ENCODE data around the gene MYBBP1A. TPM values are rescaled to one million over a fixed set of nuclear protein-coding genes. Genes with fewer than 3 reads are reported as not detected.
A peak's percentile ranks its signal among the peaks of the same experiment; 100 is the strongest.

MYBBP1A gene
- total and polyA plus RNA-seq, 9 of the 15 experiments (the other 6 are each of a cell fraction or from before 2014, with no cell fraction given), result 2.0 to 114 (median 47.2) TPM

DNA sequence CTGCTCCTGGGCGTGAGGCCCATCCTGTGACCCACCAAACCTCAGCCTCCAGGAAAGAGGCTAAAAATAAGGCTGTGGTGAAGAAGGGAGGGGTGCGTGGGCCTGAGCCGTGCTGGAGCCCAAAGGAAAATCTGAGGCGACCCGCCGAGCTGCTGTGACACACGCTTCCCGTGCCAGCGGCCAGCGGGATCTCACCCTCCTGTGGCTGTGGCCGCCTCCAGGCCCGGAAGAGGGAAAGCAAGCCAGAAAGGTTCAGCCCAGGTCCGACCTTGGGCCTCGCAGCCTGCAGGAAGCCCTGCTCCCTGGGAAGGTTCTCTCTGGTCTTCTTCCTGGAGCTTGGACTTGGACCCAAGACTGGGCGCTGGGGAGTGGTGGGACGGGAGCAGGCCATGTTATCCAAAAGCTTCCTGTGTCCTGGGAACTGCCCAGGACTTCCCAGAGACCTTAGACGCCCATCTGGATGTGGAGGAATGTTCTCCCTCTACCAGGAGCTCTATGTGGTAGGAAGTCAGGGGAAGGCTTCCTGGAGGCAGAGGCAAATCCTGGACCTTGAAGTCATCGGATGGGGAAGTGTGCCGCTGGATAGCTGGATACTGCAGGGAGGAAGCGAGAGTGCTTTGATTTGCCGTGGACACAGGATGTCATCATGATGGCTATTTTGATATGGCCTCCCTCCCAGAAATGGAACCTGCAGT, 45.1 kb downstream of the MYBBP1A start:
- H3K9ac ChIP-seq (ENCODE audit: insufficient read depth in 1 of 2, low read depth in 2 of 2, low read length in 2 of 2), result no peak overlapping the region
- H3K27ac ChIP-seq (ENCODE audit: extremely low read depth, low read depth, low read length), result no peak overlapping the region
- TF ChIP-seq CREB3 (tag; conservative IDR thresholded peaks at IDR 0.05; ENCODE audit: low read depth) (no peak), ZNF263 (CRISPR knock-in tag; IDR thresholded peaks at IDR 0.05; ENCODE audit: borderline replicate concordance) (no peak), ZFP36 (IDR thresholded peaks at IDR 0.05; ENCODE audit: low read depth, low read length, partially characterized antibody) (peak; percentile 35), HINFP (tag; conservative IDR thresholded peaks at IDR 0.05; ENCODE audit: low read depth) (no peak)
- ChIA-PET CTCF (ENCODE audit: low intra/inter-chr PET ratio) (no interaction called here), POLR2A (interaction anchor here (0.6 to 1.1 kb wide), 3 partner anchors 9 to 72 kb away, joined by 3 to 5 read pairs (median 4); no protein-coding TSS in a partner anchor)
- FAIRE-seq (no peak), DNase-seq (ENCODE audit: extremely low read depth in 1 of 4, low spot score in 3 of 4) (no peak), ATAC-seq (no peak)
- H3K9me3 ChIP-seq (replicated peaks; ENCODE audit: control insufficient read depth, insufficient read depth, low read depth, low read length), result no peaks in the 10 kb centered on the region
- H3K4me2 ChIP-seq (ENCODE audit: insufficient read depth, low read length), result no peak overlapping the region
- H3K27me3 ChIP-seq (ENCODE audit: control insufficient read depth in 2 of 2, insufficient read depth in 2 of 2, low read length in 2 of 2), result peaks cover 0 to 65% of the 10 kb centered on the region in 2 experiments; a peak in 2 of 5 replicates
- no peaks in the 10 kb centered on the region for H3K79me2 ChIP-seq (ENCODE audit: control insufficient read depth, insufficient read depth, low read length)
- no TSS peak for BruUV-seq (replicated peaks)
- H3K4me1 ChIP-seq (replicated peaks in 1 of 2; ENCODE audit: control insufficient read depth in 2 of 2, insufficient read depth in 2 of 2, low read length in 2 of 2), result peaks cover 5 to 38% of the 10 kb centered on the region in 2 experiments; a peak in 4 of 5 replicates
- H3K9me1 ChIP-seq (ENCODE audit: control insufficient read depth, insufficient read depth, low read length), result no peaks in the 10 kb centered on the region
- WGBS (ENCODE audit: insufficient coverage, low coverage, missing lambda C conversion rate), result 20% methylated on average over 13 of the region's 21 CpGs
- H4K20me1 ChIP-seq (replicated peaks; ENCODE audit: control insufficient read depth, insufficient read depth, low read length), result peaks cover 5% of the 10 kb centered on the region
- no peak overlapping the region for H3K4me3 ChIP-seq
- intact Hi-C loops (cut with micrococcal nuclease), result no loop called here
- in situ Hi-C loops (cut with MboI), result no loop called here
- no peak overlapping the region for H2AFZ ChIP-seq (ENCODE audit: low read depth, low read length)
- no peaks in the 10 kb centered on the region for H3K36me3 ChIP-seq (ENCODE audit: control insufficient read depth, insufficient read depth, low read length)

Measured in K562 (cell line).